ENCODE data around the gene IFNL3.
"Not testable (repeated sequence)": the region's sequence is repeated elsewhere in the genome, so short reads cannot be mapped to it uniquely, and the experiment has no call there.

The IFNL3 gene

DNA sequence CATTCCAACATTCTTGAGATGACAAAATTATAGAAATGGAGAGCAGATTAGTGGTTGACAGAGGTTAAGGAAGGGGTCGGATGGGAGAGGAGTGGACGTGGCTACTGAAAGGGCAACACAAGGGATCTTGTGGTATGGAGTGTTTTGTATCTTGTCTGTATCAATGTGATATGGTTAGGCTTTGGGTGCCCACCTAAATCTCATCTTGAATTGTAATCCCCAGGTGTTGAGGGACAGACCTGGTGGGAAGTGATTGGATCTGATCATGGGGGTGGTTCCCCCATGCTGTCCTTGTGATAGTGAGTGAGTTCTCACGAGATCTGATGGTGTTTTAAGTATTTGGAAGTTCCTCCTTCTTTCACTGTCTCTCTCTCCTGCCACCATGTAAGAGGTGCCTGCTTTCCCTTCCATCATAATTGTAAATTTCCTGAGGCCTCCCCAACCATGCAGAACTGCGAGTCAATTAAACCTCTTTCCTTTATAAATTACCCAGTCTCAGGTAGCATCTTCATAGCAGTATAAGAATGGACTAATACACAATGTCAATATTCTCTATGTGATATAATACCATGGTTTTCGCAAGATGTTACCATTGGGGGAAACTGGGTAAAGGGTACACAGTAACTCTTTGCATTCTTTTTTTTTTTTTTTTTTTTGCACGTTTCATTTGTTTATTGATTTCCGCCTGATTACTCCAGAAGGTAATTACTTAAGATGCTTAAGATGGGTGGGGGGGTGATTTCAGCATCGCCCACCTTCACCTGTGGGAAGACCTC, 8.8 kb upstream of the IFNL3 start:
- in situ Hi-C loops (cut with MboI; ENCODE audit: low sequenced_read_pairs): no loop called here

DNA sequence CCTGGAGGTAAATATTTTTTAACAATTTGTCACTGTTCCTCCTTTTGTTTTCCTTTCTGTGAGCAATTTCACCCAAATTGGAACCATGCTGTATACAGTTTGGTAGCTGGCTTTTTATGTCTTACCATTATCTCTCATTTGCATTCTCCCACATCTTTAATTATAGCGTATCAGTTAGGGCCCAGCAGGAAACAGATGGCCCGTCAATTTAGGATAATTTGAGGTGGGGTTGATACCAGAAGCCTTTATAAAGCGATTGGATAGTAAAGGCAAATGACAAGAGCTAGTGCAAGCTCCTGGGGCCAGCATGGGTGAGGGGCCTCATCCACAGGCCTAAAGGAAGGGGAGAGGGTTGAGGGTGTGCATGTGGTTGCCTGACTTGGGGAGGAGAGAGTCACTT, 7.7 kb upstream of the IFNL3 start:
- in situ Hi-C loops (cut with MboI; ENCODE audit: low sequenced_read_pairs): no loop called here

DNA sequence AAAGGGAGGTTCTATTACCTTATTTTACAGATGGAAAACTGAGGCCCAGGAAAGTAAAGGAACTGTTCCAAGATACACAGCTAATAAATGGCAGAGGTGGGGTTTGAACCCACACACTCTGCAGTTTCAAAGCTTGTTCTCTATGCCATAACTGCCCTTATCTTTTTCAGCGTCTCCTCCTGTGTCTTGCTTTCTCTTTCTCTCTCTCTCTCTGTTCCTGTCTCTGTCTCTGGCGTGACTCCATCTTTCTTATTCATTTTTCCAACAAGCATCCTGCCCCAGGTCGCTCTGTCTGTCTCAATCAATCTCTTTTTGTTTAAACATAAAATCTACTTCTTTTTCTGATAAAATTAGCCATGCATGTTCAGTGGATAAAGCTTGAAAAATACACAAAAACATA, 7.0 kb upstream of the IFNL3 start:
- in situ Hi-C loops (cut with MboI; ENCODE audit: low sequenced_read_pairs): no loop called here

DNA sequence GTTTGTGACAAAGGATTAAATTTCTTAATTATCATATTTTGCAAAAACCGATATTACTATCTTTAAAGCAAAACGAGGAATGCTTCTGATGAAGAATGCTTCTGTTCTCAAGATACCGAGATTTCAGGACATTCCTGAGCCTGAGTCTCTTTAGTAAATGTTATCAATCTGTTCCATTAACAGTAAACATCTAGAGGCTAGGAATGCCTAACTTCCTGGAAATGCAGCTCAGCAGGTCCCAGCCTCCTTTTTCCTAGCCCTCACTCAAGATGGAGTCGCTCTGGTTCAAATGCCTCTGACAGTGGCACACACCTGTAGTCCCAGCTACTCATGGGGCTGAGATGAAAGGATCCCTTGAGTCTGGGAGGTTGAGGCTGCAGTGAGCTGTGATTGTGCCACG, 6.3 kb upstream of the IFNL3 start:
- in situ Hi-C loops (cut with MboI; ENCODE audit: low sequenced_read_pairs): no loop called here

DNA sequence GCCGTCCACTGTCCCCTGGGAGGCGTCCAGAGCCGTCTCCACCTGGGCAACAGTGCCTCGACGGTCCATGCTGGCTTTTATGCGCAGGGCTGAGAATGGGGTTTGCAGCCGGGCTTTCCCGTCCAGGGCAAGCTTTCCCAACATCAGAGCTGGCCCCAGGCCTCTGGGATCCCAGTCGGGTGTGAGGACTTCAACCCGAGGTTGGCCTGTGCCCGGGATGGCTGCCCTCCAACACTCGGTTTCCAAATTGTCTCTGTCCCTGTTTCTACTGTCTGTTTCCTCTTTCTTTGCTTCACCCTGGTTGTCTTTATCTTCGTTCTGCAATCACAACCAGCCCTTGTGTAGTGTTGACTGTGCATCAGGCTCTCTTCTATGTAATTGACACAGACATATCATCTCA, 4.0 kb upstream of the IFNL3 start, which contains the start of gene IFNL4:
Gene IFNL4, minus strand, starts transcription at position 51 of the 400 bp plus-strand sequence.
- in situ Hi-C loops (cut with MboI; ENCODE audit: low sequenced_read_pairs): no loop called here

DNA sequence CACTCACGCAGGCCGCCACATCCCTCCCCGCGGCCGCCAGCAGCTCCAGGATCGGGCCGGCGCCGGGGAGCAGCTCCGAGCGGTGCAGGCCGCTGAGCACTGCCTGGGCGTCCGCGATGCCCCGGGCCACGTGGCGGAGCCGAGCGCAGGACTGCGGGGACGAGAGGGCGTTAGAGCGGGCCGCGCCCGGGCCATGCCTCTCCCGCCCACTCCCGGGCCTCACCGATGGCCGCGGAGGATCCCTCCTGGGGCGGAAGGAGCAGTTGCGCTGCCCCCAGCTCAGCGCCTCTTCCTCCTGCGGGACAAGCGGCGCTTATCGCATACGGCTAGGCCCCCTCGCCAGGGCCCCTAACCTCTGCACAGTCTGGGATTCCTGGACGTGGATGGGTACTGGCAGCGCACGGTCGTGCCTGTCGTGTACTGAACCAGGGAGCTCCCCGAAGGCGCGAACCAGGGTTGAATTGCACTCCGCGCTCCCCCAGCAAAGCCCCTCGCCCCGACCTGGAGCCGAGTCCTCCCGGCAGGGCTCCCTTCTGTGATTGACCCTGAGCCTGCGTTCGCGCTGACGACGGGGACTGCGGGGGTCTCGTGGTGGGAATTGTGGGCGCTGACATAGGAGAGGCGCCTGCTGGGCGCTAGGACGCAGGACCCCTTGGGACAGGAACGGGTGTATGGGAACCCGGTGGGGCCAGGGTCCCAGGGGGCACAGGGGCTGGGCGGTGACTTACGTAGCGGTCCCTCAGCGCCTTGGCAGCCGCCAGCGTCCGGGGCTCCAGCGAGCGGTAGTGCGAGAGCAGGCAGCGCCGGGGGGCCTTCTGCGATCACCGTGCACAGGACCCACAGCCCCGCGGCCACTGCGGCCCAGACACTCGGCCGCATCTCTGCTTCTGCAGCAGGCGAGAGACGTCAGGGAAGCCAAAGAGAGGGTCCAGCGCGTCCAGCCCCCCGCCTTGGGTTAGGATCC, 3.2 kb upstream of the IFNL3 start:
- in situ Hi-C loops (cut with MboI; ENCODE audit: low sequenced_read_pairs): no loop called here

DNA sequence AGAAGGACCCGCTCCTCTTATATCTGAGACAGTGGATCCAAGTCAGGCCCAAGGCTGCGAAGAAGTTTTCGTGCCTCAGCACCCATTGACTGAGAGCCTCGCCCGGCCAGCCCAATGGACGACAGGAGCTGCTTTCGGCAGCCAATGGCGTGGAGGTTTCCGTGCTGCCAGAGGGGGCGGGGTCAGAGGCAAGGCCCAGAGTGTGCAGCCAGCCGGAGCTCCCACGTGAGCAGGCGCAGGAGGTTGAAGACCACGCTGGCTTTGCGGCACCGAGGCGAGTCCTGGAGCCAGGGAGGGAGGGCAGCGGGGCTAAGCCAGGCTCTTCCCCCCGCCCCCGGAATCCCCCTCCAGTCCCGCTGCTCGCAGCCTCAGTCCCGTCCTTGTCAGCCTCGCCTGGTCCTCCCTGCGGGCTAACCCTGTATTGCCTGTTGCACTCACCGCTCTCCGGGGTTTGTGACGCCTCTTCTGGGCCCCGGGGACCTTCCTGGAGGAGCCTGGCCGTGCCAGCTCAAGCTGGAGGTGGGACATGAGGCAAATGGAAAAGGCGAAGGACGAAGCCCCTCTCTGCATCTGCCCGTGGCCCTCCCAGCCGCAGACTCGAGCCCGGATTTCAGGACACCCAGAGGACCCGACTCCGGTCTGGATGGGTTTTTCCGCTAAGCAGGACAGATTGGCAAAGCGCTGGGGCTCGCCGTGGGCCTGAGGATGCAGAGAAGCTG, 2.3 kb upstream of the IFNL3 start:
- in situ Hi-C loops (cut with MboI; ENCODE audit: low sequenced_read_pairs): no loop called here

DNA sequence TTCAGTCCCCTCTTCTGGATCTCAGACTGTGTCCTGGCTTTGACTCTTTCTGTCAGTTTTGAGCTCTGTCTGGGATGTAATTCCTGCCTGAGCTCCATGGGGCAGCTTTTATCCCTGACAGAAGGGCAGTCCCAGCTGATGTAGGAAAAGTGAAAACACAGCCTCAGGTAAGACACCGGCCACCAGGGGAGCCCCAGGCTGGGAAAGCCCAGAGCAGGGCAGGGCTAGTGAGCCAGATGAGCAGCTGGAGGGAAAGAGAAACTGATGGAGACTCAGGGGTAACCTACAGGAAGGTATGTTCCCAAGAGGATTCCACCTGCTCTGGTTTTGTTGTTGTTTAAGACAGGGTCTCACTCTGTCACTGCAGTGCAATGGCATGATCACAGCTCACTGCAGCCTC, 360 bp upstream of the IFNL3 start:
- in situ Hi-C loops (cut with MboI; ENCODE audit: low sequenced_read_pairs): not testable (repeated sequence)

DNA sequence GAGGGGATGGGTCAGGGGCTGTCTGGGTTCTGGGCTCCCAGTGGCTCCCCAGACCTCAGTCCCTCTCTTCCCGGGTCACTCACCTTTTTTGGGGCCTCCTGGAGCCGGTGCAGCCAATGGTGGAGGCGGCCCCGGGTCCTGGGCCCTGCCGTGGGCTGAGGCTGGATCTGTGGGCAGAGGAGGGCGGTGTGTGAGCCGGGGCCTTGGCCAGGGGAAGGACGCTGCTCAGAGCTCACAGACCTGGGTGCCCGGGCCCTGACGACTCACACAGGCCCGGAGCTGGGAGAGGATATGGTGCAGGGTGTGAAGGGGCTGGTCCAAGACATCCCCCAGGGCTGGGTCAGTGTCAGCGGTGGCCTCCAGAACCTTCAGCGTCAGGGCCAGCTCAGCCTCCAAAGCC, 1.1 kb downstream of the IFNL3 start:
- in situ Hi-C loops (cut with MboI; ENCODE audit: low sequenced_read_pairs): not testable (repeated sequence)

DNA sequence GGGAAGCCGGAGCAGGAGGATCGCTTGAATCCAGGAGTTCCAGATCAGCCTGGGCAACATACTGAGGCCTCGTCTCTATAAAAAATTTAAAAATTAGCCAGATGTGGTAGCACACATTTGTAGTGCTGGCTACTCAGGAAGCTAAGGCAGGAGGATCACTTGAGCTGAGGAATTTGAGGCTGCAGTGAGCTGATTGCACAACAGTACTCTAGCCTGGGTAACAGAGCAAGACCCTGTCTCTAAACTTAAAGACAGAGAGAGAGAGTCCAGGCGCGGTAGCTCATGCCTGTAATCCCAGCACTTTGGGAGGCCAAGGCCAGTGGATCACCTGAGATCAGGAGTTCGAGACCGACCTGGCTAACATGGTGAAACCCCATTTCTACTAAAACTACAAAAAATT, 4.4 kb downstream of the IFNL3 start:
- in situ Hi-C loops (cut with MboI; ENCODE audit: low sequenced_read_pairs): no loop called here

DNA sequence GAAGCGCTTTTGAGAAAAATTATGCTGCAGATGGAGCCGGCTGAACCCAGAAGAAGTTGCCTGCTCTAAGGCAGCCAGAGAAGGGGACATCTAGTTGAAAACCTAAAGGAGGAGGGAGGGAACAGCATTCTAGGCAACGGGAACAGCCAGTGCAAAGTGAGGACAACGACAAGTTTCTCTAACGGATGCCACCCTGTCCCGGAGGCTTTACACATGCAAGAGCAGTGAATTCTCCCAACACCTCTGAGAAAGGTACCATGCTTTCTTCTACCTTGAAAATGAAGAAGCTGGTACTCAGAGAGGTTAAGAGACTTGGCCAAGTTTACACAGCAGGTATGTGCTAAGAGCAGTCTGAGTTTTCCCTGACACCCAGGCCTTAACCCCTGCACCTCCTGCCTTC, 5.9 kb downstream of the IFNL3 start:
- in situ Hi-C loops (cut with MboI; ENCODE audit: low sequenced_read_pairs): no loop called here

DNA sequence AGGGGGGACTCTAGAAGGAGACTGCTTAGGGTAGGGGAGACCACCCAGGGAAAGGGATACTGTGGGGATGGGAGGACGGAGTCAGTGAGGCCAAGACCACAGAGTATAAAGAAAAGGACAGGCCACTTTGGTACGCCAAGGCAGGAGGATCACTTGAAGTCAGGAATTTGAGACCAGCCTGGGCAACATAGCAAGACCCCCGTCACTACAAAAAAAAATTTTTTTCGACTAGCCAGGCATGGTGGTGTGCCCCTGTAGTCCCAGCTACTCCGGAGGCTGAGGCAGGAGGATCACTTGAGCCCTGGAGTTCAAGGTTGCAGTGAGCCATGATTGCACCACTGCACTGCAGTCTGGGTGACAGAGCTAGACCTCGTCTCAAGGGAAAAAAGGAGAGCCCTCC, 6.6 kb downstream of the IFNL3 start:
- in situ Hi-C loops (cut with MboI; ENCODE audit: low sequenced_read_pairs): no loop called here

DNA sequence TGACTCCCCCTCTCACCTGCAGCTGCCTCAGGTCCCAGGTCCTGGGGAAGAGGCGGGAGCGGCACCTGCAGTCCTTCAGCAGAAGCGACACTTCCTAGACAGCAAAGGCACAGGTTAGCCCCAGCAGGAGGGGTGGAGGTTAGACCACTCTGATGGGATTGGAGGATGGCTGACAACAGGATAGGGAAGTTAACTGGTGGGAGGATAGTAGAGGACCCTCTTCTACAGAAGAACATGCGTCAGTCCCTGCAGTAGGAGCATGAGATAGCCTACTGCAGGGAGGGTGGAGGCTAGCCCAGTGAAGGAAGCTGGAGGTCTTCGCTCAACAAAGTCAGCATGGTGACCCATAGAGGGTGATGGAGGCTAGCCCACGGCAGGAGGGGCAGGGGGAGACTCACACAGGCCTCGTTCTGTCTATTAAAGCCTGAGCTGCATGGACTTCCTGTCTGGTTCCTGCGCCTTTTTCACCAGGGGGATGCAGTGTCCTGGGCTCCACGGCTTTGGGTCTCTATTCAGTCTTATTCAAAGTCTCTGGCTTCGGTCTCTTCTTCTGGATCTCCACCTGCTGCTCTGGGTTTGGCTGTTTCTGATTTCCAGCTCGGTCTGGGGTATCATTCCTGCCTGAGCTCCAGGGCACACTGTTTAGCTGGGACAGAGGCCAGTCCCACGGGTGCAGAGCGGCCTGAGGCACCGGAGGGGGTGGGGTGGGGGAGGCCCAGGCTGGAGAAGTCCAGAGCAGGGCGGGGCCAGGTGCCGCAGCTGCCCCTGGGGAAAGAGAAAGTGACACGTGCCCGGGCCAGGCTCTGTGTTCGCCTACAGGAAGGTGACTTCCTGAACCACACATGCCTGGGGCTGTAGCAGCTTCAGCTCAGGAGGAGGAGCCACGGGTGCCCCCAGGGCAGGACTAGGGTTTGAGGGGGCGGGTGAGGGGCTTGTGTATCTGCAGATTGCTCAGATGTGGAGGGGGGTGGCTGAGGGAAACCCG, 7.3 kb downstream of the IFNL3 start:
- in situ Hi-C loops (cut with MboI; ENCODE audit: low sequenced_read_pairs): no loop called here

DNA sequence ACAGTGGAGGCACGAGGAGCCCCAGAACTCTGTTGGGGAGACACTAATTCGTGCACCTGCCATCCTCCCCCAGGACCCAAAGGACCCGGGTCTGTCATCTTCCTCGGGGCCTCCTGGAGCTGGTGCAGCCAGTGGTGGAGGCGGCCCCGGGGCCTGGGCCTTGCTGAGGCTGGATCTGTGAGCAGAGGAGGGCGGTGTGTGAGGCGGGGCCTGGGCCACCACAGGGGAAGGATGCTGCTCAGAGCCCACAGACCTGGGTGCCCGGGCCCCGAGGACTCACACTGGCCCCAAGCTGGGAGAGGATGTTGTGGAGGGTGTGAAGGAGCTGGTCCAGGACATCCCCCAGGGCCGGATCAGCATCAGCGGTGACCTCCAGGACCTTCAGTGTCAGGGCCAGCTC, 8.3 kb downstream of the IFNL3 start:
- in situ Hi-C loops (cut with MboI; ENCODE audit: low sequenced_read_pairs): no loop called here

DNA sequence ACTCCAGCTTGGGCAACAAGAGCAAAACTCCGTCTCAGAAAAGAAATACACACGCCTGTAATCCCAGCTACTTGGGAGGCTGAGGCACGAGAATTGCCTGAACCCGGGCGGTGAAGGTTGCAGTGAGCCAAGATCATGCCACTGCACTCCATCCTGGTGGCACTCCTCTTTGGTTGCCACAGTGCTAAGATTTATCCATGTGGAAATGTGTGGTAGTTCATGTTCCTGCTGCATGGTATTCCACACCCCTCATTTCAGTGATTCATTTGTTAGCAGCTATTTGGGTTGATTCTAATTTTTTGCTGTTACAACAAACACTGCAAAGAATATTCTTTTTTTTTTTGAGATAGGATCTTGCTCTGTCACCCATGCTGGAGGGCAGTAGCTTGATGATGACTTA, 12.1 kb downstream of the IFNL3 start:
- in situ Hi-C loops (cut with MboI; ENCODE audit: low sequenced_read_pairs): no loop called here

DNA sequence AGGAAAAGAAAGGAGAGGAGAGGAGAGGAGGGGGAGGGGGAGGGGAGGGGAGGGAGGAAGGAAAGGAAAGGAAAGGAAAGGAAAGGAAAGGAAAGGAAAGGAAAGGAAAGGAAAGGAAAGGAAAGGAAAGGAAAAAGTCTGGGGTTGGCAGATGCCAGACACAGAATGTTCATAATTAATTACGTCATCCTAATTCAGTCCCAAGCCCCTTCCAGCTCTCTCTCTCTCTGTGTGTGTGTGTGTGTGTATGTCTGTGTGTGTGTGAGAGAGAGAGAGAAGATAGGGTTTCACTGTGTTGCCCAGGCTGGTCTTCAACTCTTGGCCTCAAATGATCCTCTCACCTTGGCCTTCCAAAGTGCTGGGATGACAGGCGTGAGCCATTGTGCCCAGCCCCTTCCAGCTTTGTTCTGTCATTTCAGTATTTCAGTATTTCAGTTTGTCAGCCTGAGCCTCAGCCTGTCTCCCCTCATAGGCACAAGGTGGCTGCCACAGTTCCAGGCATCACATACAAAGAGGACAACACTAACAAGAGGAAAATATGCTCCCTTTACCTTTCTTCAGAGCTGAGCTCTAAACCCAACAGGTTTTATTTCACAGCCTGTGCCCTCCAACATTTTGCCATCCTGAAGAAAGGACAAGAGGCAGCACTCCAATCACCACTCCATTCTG, 14.6 kb downstream of the IFNL3 start:
- in situ Hi-C loops (cut with MboI; ENCODE audit: low sequenced_read_pairs): no loop called here

DNA sequence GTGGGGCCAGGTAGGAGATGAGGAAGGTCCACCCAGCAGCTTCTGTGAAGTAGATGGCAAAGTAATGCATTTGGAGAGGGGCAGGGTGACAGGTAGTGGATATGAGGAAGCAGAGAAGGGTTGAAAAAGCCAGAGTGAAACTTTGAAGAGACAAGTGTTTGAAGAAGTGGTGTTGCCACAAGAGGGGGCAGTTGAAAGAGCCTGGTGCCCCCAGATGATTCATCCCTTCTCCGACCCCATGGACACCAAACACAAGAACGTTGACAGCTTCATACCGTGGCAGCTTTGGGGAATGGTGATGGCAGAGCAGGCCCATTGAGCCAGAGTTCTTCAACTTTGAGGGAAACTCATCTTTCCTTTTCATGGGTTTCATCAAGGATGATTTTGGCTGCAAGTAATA, 19.9 kb downstream of the IFNL3 start:
- in situ Hi-C loops (cut with MboI; ENCODE audit: low sequenced_read_pairs): no loop called here

DNA sequence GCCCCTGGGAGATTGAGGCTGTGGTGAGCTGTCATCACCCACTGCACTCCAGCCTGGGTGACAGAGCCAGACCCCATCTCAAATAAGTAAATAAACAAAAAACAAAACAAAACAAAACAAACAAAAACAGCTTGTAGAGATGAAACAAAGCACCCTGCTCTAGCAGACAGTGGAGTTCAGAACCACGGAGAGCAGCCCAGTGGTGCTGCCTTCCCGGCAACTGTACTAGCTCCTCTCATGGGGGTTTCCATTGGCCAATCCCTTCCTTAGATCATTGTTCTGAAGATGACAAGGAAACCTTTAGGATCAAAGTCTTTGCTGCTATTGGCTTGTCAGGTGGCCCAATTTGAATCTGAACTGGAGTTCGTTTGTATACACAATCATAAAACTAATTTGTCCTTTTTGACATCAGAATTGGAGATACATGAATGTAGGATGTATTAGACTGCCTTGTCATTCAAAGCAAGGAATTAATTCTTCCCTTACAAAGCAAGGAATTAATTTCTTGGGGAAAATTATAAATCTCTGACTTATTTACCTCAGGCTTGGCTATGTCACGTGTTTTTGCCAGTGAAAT, 21.0 kb downstream of the IFNL3 start:
- in situ Hi-C loops (cut with MboI; ENCODE audit: low sequenced_read_pairs): no loop called here

DNA sequence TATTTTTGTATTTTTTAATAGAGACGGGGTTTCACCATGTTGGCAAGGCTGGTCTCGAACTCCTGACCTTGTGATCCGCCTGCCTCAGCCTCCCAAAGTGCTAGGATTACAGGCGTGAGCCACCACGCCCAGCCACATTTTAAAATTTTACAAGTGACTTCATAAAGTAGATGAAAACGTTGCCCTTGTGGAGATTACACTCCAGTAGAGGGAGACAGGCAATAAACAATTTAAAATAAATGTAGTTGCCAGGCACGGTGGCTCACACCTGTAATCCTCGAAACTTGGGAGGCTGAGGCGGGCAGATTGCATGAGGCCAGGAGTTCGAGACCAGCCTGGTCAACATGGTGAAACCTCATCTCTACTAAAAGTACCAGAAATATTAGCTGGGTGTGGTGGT, 25.7 kb downstream of the IFNL3 start:
- in situ Hi-C loops (cut with MboI; ENCODE audit: low sequenced_read_pairs): not testable (repeated sequence)

Data from HL-60/S4 treated with retinoic acid at 250 ng/mL for 4 days and 3 days (cell line).